T-helper 2 cell (primary cell): ENCODE results near the gene CYTH1.

Experiments
- DNase-seq, 5 experiments: peaks; one replicate each; pipeline versions ENCODE4 v3.0.0 to v3.0.0-alpha.2; 2012 to 2022

The CYTH1 gene

DNA sequence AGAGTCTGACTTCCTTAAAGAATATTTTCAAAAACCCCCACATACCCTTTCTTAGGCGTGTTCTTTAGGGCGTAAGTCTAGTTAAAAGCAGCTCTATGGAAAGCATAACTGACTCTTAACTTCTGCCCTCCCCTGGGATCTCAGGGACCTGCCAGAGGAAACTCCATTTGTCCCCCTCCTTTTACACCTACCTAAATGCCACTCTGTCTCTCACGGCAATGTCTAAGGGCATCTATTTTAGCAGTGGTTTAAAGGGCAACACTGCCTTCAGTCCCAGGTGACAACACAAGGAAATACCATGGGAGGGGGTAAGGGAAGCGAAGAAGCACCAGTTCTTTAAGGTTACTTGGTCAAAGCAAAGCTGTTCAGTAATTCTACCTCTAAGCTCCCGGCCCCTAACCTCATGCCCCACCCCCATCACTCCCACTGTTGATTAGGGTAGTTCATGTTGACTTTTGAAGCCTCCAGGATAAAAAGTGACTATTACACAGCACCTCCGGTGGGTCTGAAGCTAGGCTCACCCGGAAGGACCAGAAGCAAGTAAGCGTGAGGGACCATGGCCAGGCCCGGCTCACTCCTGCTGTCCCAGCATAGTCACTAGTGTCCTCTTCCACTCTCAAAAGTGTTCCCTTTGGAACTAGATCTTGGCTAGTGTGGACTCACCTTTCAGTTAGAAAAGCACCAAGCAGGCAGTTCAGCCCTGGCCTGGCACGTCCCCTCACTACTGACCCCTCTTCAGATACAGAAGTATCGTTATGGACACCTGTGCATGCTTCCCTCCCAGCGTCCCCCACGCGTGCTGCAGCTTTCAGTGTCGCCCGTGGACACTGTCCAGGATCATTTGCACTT lies 47.1 kb downstream of the CYTH1 start:
- DNase-seq: no peak

DNA sequence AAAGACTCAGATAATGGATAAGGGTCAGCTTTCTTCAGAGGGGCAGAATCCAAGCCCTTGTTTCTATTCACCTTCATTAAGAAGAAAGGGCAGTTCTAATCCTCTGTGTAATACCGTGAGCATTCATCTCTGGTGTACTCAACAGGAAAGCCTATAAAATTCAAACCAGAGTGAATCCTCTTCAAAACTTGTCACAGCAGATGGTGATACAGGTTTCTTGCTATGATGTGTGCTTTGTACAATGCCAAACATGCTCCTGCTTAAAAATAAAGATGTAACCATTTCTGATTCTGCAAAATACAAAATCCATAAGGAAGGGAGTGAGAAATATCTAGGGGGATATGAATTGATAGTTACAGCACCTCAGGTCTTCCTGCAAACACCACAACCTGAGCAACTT lies 49.7 kb downstream of the CYTH1 start:
- DNase-seq: no peak

DNA sequence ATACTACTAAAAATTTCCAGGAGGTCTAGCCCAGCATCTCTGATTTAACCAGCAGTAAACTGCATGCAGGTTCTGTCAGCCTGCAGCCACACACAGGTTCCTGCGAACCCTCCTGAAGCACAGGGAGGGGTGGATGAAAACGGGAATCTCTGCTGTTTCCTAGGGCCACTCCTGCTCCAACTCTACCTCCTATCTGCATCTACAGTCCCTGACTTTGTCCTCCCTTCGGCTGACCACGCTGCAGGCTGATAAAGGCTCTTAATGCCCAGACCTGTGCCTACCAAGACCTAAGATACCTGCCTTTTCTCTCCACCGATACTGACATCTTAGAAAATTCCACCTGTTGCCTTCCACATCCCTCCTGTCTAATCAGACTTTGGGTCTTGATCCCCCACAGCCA lies 50.2 kb downstream of the CYTH1 start:
- no peak for DNase-seq

DNA sequence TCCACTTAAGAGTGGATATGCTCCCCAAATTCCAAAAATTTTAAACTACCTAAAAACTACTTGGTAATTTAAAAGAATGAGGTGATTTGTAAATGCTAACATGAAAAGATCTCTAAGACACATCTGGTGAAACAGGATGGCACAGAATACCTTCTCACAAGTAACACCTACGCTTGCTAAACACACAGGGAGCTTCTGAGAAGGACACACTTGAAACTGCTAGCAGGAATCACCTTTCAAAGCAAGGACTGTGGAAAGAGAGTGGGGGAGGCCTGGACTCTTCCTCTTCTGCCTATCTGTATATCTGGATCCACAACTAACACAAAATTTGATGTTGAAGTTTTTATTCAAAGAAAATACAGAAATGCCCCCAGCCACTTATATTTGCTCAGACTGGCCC lies 52.4 kb downstream of the CYTH1 start:
- DNase-seq: no peak

GRCh38 chr17:78728495-78728894 lies 53.6 kb downstream of the CYTH1 start:
- DNase-seq: no peak

DNA sequence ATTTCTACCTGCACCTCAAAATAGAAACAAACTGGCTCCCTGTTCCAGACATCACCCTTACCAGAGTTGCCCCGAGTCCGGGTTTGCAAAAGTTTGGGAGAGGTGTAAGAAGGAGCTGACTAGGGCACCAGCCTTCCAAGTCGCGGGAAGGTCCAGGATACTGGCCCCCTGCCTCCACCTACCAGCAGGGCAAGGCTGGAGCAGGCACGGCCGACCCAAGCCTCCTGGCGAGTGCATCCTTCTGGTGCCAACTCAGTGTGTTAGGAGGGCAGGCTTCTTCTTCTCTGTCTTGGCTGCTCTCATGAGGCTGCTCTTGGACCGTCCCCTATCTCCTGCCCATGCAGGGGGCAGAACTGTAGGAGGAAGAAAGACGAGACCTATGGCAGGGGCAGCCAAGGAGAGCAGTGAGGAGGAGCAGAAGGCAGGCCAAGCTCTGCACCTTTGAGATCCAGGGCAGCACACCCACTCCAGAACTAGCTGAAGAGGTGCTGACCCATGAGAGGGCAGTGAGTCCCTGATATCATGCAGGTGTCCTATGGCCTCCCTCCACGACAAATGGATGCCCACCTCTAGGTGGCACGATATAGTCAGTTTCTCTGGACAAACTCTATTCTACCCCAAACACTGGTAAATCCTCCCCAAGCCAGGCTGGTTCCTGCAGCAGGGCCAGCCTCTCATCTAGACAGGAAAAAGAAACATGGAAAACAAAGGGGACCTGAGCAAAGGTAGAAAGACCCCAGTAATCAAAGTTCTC lies 54.4 kb downstream of the CYTH1 start:
- no peak for DNase-seq

GRCh38 chr17:78727057-78727456 lies 55.0 kb downstream of the CYTH1 start:
- no peak for DNase-seq

GRCh38 chr17:78726513-78726912 lies 55.6 kb downstream of the CYTH1 start:
- DNase-seq: no peak

DNA sequence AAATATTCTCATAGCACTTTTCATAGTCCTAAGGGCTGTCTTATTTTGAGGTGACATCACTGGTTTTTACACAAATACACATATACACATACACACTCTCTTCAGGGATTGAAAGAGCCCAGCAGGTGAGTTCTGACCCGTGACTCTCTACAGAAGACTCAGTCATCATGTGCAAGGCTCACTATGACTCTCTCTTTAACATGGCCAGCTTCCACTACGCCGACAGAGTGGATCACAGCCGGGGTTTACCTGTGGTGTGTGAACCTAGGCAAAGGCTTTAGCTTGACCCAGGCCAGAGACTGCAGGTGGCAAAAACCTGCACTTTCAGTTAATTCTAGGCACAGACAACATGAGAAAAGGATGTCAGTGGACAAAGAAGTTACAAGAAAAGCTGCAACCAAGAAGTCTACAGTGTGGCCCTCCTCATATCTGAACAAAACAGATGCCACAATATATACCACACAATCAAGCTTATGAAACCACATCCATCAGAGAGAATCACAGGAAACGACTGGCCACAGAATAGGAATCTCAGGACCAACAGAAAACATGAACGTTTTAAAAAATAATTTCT lies 56.5 kb downstream of the CYTH1 start:
- DNase-seq: peak in 2 of 5 experiments; percentile 49 to 86

DNA sequence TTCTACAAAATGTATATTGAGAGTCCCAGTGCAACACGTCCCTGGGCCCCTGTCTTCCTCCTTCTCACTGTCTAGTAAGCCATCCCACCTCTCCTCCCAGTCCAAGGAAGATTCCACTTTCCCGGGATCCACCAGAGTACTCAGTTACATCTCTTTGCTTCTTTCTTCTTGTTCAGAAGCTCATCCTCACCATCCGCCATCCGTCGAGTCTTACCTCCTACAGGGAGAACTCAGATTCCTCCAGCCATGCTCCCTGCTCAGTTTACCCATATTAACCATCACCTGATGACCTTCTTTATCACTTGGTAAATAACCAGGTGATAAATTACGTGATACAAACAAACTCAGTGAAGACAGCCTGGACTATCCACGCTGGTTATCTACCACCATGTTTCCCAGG lies 57.1 kb downstream of the CYTH1 start:
- DNase-seq: no peak

GRCh38 chr17:78724544-78724943 lies 57.5 kb downstream of the CYTH1 start:
- no peak for DNase-seq

DNA sequence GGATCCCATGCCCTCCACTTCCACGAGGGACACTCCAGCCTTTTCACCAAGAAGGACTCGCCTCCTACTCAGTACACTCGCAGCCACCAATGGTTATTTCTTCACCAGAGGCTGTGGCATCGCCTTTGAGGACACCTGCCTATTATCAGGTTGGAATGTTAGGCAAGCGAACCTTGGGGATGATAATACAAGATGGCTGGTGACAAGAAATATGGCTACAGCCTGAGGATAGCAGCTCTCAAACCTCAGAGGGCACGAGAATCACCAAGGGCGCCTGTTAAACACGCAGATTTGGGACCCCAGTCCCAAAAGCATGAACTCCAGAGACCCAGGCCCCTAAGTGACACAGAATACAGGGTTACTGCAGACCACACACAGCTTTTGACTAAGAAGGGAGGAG lies 58.1 kb downstream of the CYTH1 start:
- no peak for DNase-seq

DNA sequence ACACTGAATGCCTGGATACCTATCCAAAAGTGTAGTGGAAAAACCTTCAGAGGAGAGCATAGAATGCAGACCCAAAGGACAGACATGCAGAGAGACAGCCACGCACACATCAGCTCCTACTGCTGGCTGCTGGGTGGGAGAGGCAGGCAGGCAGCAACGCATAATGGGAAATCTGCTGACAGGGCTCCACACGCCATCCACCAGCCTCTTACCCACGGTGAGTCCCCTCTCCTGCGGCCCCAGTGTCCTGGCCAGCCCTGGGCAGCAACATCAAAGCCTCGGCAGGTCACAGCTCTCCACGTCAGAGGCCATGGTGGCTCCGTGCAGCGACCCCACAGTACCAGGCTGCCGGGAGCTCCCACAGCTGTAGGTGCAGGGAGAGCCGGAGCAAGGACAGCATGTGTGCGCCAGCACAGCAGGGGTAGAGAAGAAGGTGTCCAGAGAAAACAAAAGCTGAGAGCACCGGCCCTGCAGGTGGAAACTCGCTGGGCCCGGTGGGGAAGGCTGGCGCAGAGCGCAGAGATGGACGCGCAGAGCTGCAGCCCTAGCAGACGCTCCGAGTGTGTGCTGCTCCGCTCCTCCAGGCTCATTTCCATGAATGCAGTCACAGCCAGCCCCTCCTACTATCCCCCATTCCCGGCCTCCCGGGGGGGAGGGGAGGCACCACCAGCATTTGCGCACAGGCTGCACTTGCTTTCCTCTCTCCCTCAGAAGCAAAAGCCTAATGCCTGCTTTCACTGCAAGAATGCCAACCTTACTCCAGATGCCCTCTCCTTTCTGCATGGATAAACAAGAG lies 58.9 kb downstream of the CYTH1 start:
- no peak for DNase-seq

DNA sequence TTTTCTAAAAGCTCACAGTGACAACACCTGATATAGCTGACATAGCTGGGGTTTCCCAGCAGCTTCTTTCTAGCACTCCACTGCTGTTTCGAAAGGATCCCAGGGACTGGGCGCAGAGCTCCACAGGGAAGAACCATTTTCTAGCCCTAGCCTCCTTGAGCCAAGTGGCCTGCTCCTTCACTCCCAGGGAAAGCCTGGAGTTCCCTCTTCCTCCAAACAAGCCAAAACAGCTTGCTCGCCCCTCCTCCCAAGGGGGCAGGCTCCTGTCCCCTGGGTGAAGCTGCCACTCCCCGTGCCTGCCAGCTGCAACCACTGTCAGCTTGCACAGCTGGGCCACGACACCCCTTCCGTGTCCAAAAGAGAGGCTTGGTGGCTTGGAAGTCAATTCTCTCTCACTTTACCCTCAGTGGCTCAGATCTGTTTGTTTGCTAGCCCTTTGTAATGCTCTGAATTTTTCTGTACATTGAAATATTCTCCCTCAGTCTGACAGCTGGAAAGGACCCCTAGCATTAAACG lies 59.8 kb downstream of the CYTH1 start:
- DNase-seq: peak in 1 of 5 experiments; percentile 46

DNA sequence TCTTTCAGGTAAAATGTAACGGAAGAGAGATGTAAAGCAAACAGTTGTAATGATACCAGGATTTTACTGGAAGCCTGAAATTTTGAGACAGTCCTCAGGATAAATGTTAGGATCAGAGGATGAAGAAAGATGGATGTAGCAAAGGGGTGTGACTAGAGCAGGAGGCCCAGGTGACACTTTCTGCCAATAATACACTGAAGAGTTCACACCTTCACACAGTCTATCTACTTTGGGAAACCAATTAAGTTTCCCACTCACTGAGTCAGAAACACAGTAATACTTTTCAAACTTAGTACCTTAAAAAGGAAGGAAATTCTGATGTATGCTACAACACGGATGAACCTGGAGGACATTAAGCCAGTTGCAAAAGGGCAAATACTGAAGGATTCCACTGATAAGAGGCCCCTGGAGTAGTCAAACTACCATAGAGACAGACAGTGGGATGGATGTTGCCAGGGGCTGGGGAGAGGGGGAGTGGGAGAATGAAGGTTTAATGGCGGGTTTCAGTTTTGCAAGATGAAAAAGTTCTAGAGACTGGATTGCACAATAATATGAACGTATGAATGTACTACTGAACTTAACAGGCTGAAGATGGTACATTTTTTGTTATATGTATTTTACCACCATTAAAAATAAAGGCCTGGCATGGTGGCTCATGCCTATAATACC lies 62.3 kb downstream of the CYTH1 start:
- no peak for DNase-seq

DNA sequence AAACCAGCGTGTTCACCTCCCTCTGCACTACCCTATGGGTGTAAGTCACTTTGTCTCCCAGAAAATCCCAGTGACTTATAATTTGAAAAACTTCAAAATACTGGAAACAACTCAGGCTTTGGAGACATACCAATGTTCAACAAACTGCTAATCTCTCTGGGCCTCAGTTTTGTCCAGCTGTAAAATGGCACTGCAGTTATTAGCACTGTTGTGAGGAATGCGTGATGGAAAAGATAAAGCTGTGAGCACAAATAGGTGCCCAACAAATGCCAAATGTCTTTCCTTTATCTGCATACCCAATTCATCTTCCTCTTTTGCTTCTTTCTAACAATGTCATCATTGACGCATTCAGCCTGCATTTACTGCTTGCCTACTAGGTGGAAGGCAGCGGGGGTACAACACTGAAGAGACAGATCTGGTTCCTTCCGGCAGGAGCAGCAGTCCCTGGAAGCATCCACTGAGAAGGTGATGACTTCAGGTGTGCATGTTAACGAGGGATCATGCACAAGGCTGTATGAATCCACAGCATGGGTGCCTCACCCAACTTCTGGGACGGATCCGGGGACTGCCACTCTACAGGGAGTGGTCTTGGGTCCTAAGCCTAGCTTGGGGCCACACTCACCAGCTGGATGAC lies 63.4 kb downstream of the CYTH1 start:
- DNase-seq: no peak

GRCh38 chr17:78717431-78717980 lies 64.6 kb downstream of the CYTH1 start:
- DNase-seq: no peak

DNA sequence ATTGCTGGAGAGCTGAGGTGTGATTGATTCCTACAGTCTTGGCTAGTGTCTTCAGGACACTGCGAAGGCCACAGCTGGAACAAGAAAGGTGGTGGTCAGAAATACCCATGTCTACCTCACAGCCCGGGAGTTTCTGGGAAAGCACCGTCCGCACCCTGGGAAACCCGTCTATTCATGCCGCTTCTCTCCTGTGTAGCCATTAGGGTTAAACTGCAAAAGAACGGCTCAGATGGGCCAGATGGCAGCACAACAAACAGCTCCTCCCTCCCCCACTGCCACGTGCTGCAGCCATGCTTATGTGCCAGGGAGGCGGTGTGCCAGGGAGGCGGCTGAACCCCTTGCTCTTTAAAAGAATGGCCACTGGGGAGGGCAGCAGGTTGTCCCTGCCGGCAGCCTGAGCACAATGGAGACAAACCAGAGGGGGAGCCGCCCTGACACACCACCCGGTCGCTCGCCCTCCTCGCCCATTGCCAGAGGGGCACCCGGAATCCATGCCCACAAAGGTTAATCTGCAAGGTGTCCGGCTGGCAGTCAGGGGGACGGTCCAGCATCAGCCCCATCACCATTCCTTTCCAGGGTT lies 65.2 kb downstream of the CYTH1 start:
- DNase-seq: peak in 1 of 5 experiments; percentile 37

DNA sequence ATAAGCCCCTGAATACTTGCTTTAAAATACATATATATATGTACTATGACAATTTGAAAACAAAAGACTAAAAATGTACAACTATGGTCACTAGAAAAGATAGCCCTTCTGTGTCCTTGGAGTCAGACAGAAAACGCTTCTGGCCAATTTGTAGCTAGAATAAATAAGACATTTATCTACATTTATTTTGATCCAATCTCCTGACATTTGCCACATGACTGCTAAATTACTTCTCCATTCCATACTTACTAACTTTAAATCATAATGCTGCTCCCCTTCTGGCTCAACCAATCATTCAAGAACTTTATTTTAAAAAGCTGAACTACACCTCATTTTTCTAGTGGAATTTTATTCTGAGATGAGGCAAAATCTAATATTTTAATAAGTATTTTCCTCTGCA lies 65.8 kb downstream of the CYTH1 start:
- no peak for DNase-seq

- no peak for DNase-seq
Measured at GRCh38 chr17:78715876-78716275, 66.2 kb downstream of the CYTH1 start.
